ENCODE measurements around the gene EHBP1L1. TPM values are rescaled to one million over a fixed set of nuclear protein-coding genes. Genes with fewer than 3 reads are reported as not detected.

EHBP1L1 gene
- total RNA-seq, 1 donor from 2014 or later = 81.3 TPM

GRCh38 chr11:65634440-65634839, 58.6 kb downstream of the EHBP1L1 start:
- Mint-ChIP-seq H3K27ac (ENCODE audit: unreplicated experiment) (no peak overlapping the region), H3K4me3 (ENCODE audit: unreplicated experiment) (no peak overlapping the region), H3K36me3 (ENCODE audit: low read depth) (peaks cover 17% of the 10 kb centered on the region), H3K27me3 (ENCODE audit: low read depth) (no peaks in the 10 kb centered on the region), H3K4me1 (ENCODE audit: low read depth) (peaks cover 20% of the 10 kb centered on the region), H3K9me3 (ENCODE audit: low read depth) (no peaks in the 10 kb centered on the region)
- TF ChIP-seq, protein P1, sequence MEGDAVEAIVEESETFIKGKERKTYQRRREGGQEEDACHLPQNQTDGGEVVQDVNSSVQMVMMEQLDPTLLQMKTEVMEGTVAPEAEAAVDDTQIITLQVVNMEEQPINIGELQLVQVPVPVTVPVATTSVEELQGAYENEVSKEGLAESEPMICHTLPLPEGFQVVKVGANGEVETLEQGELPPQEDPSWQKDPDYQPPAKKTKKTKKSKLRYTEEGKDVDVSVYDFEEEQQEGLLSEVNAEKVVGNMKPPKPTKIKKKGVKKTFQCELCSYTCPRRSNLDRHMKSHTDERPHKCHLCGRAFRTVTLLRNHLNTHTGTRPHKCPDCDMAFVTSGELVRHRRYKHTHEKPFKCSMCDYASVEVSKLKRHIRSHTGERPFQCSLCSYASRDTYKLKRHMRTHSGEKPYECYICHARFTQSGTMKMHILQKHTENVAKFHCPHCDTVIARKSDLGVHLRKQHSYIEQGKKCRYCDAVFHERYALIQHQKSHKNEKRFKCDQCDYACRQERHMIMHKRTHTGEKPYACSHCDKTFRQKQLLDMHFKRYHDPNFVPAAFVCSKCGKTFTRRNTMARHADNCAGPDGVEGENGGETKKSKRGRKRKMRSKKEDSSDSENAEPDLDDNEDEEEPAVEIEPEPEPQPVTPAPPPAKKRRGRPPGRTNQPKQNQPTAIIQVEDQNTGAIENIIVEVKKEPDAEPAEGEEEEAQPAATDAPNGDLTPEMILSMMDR (IDR thresholded peaks at IDR 0.05) = no peak
- no peak for DNase-seq (ENCODE audit: low spot score)

- Mint-ChIP-seq H3K36me3 (ENCODE audit: low read depth) (peaks cover 17% of the 10 kb centered on the region), H3K9me3 (ENCODE audit: low read depth) (no peaks in the 10 kb centered on the region), H3K27ac (ENCODE audit: unreplicated experiment) (peak overlapping the region; percentile 57), H3K4me3 (ENCODE audit: unreplicated experiment) (no peak overlapping the region), H3K4me1 (ENCODE audit: low read depth) (peaks cover 20% of the 10 kb centered on the region), H3K27me3 (ENCODE audit: low read depth) (no peaks in the 10 kb centered on the region)
- TF ChIP-seq, protein P1 (IDR thresholded peaks at IDR 0.05) = no peak
- no peak for DNase-seq (ENCODE audit: low spot score)
These were observed 59.3 kb downstream of the EHBP1L1 start for GRCh38 chr11:65634905-65635731.

GRCh38 chr11:65636108-65637031, 60.5 kb downstream of the EHBP1L1 start:
- TF ChIP-seq, protein P1 (IDR thresholded peaks at IDR 0.05) = no peak
- H3K27me3 Mint-ChIP-seq (ENCODE audit: low read depth) = no peaks in the 10 kb centered on the region
- peaks cover 15% of the 10 kb centered on the region for H3K36me3 Mint-ChIP-seq (ENCODE audit: low read depth)
- H3K4me3 Mint-ChIP-seq (ENCODE audit: unreplicated experiment) = no peak overlapping the region
- no peak for DNase-seq (ENCODE audit: low spot score)
- H3K4me1 Mint-ChIP-seq (ENCODE audit: low read depth) = peaks cover 20% of the 10 kb centered on the region
- H3K9me3 Mint-ChIP-seq (ENCODE audit: low read depth) = no peaks in the 10 kb centered on the region
- peak overlapping the region; percentile 36 for H3K27ac Mint-ChIP-seq (ENCODE audit: unreplicated experiment)

DNA sequence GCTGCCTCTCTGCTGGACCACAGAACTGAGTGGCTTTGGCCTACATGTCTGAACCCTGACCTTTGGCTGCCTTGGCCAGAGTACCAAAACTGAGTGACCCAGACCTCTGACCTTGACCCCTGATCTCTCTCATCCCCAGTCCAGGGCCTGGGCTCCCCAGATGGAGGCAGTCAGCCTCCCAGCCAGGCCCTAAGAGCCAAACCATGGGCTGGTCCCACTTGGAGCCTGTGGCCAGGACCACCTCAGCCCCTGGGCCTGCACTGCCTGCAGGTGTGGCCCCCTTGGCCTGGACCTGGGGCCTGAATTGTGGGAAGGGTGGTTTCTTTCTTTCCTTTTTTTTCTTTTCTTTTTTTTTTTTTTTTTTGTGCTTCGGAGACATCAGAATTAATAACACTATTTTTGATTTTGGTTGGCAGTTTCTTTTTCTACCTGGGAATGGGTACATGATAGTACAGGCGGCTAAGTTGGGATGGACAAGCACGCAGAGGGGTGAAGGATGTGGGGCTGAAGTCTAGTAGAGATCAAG, 61.2 kb downstream of the EHBP1L1 start:
- no peaks in the 10 kb centered on the region for H3K27me3 Mint-ChIP-seq (ENCODE audit: low read depth)
- no peak overlapping the region for H3K4me3 Mint-ChIP-seq (ENCODE audit: unreplicated experiment)
- DNase-seq (ENCODE audit: low spot score) = no peak
- TF ChIP-seq, protein P1 (IDR thresholded peaks at IDR 0.05) = no peak
- H3K27ac Mint-ChIP-seq (ENCODE audit: unreplicated experiment) = peak overlapping the region; percentile 68
- H3K36me3 Mint-ChIP-seq (ENCODE audit: low read depth) = peaks cover 14% of the 10 kb centered on the region
- H3K4me1 Mint-ChIP-seq (ENCODE audit: low read depth) = peaks cover 20% of the 10 kb centered on the region
- no peaks in the 10 kb centered on the region for H3K9me3 Mint-ChIP-seq (ENCODE audit: low read depth)
